HL-60 (cell line): ENCODE data around the gene RIC8B.

ENCODE experiments used
- DNase-seq, 2 experiments: peaks; one replicate each; pipeline ENCODE4 v3.0.0-alpha.2; 2010 to 2020; ENCODE audit warnings: low read depth in 1 of 2, low spot score in 1 of 2
- H3K27ac ChIP-seq: fragments of 250-450 bp; sonication (Bioruptor Pico); replicated peaks from 2 replicates; pipeline ENCODE4 v1.5.1; 2020; ENCODE audit warnings: mild to moderate bottlenecking, moderate library complexity
- H3K27me3 ChIP-seq: fragments of 250-450 bp; sonication (Bioruptor Pico); 2 replicates; pipeline ENCODE4 v1.5.1; 2021; ENCODE audit warnings: mild to moderate bottlenecking, moderate library complexity; ENCODE audit not compliant: insufficient read depth, poor library complexity, severe bottlenecking
- H3K4me3 ChIP-seq: replicated peaks from 2 replicates; pipeline ENCODE4 v1.5.1; 2011; ENCODE audit warnings: mild to moderate bottlenecking, control low read depth, low read length; ENCODE audit not compliant: insufficient read depth
- GABPA ChIP-seq: IDR thresholded peaks from 2 replicates; pipeline ENCODE4 v1.6.1; 2012; ENCODE audit warnings: low read depth
- POLR2AphosphoS5 ChIP-seq: IDR thresholded peaks from 2 replicates; pipeline ENCODE4 v1.6.1; 2012; ENCODE audit warnings: low read depth
- SPI1 ChIP-seq: IDR thresholded peaks from 2 replicates; pipeline ENCODE4 v1.6.1; 2012; ENCODE audit warnings: low read depth, mild to moderate bottlenecking, borderline replicate concordance
- TF ChIP-seq, protein P1 (sequence below): IDR thresholded peaks from one replicate; pipeline ENCODE4 v1.5.1; 2011; ENCODE audit warnings: low read length, control low read depth, inconsistent platforms; ENCODE audit not compliant: insufficient read depth
- TF ChIP-seq, protein P2 (sequence below): IDR thresholded peaks from 2 replicates; pipeline ENCODE4 v1.6.1; 2012; ENCODE audit warnings: low read depth; ENCODE audit not compliant: insufficient replicate concordance

RIC8B gene

DNA sequence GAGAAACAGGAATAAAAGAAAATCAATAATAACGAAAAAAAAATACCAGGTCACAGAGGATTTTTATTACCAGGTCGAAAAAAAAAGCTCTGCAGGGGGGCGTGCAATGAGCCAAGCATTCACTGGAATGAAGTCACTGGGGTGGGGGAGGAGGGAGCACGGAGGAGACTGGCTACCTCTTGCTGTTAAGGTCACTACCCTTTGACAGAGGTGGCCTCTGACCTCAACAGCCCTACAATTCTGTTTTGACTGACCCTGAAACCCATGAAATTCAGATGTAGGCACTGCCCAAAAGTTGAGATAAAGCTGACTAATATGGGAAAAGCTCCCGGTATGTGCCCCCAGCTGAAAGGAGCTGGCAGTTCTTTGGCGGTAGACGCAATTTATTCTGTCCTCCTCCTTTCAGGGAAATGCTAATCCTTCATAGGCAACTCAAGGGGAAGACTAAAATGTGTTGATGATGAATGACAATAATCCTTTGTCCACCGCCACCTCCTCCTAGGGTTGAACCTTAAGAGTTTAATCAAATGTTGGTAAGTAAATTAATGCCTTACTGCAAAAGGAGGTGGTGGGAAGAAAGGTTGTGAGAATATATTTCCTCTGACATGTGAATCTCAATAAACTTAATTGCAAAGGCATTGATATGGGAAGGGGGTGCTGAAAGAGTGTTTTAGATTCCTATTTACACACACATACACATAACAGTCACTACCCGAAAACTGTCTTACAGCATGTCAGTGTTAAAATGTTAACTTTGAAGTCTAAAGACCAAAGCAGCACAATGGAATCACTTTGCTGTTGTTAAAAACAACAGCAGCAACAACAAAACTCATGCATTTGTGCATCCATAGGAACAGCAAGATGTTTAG lies 6.3 kb upstream of the RIC8B start:
- TF ChIP-seq SPI1: no peak
- no peak for TF ChIP-seq POLR2AphosphoS5
- TF ChIP-seq, protein P1, sequence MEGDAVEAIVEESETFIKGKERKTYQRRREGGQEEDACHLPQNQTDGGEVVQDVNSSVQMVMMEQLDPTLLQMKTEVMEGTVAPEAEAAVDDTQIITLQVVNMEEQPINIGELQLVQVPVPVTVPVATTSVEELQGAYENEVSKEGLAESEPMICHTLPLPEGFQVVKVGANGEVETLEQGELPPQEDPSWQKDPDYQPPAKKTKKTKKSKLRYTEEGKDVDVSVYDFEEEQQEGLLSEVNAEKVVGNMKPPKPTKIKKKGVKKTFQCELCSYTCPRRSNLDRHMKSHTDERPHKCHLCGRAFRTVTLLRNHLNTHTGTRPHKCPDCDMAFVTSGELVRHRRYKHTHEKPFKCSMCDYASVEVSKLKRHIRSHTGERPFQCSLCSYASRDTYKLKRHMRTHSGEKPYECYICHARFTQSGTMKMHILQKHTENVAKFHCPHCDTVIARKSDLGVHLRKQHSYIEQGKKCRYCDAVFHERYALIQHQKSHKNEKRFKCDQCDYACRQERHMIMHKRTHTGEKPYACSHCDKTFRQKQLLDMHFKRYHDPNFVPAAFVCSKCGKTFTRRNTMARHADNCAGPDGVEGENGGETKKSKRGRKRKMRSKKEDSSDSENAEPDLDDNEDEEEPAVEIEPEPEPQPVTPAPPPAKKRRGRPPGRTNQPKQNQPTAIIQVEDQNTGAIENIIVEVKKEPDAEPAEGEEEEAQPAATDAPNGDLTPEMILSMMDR: no peak
- TF ChIP-seq, protein P2, sequence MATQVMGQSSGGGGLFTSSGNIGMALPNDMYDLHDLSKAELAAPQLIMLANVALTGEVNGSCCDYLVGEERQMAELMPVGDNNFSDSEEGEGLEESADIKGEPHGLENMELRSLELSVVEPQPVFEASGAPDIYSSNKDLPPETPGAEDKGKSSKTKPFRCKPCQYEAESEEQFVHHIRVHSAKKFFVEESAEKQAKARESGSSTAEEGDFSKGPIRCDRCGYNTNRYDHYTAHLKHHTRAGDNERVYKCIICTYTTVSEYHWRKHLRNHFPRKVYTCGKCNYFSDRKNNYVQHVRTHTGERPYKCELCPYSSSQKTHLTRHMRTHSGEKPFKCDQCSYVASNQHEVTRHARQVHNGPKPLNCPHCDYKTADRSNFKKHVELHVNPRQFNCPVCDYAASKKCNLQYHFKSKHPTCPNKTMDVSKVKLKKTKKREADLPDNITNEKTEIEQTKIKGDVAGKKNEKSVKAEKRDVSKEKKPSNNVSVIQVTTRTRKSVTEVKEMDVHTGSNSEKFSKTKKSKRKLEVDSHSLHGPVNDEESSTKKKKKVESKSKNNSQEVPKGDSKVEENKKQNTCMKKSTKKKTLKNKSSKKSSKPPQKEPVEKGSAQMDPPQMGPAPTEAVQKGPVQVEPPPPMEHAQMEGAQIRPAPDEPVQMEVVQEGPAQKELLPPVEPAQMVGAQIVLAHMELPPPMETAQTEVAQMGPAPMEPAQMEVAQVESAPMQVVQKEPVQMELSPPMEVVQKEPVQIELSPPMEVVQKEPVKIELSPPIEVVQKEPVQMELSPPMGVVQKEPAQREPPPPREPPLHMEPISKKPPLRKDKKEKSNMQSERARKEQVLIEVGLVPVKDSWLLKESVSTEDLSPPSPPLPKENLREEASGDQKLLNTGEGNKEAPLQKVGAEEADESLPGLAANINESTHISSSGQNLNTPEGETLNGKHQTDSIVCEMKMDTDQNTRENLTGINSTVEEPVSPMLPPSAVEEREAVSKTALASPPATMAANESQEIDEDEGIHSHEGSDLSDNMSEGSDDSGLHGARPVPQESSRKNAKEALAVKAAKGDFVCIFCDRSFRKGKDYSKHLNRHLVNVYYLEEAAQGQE: no peak
- TF ChIP-seq GABPA: no peak
- H3K4me3 ChIP-seq: no peak overlapping the region

DNA sequence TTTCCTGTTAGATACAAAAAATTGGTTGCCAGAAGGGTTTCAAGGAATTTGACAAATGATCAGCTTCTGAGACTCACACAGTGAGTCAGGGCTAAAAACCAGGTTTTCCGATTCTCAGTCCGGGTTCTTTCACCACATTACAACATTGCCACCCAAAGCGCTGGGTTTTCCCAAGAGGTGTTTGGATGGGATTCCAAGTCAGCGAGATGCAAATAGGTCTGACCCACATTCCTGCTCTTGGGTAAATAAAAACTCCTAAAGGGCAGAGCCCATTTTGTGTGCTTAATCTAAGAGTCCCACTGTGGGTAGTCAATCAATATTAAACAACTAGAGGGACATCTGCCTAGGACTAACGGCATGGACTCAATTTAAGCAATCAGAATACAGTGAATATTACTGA lies 5.4 kb upstream of the RIC8B start:
- no peak overlapping the region for H3K27ac ChIP-seq
- TF ChIP-seq GABPA: no peak
- TF ChIP-seq, protein P2: no peak
- TF ChIP-seq POLR2AphosphoS5: no peak
- TF ChIP-seq, protein P1: no peak
- TF ChIP-seq SPI1: no peak
- no peak overlapping the region for H3K4me3 ChIP-seq
- no peak for DNase-seq
- H3K27me3 ChIP-seq: no peaks in the 10 kb centered on the region

More for the DNA sequence above, 6.3 kb upstream of the RIC8B start:
- Histone ChIP-seq H3K27ac (no peak overlapping the region), H3K27me3 (no peaks in the 10 kb centered on the region)
- no peak for DNase-seq

DNA sequence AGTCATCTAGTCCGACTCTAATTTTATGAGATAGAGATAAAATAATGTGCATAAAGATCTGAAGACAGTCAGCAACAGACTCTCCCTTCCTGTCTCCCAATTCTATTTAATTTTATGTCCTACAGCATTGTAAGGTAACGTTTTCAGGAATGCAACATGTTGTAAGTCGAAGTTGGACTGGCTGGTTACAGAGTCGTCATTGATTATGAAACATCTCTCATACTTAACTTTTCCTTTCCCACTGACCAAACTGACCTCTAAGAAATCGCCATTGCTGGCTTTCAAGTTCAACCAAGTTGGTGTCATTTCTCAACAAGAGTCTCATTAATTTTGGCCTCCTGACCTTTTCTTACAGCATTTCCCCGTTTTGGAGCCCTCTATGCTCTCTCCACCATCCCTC lies 4.9 kb upstream of the RIC8B start:
- TF ChIP-seq, protein P1: no peak
- TF ChIP-seq, protein P2: no peak
- TF ChIP-seq SPI1 (no peak), GABPA (no peak), POLR2AphosphoS5 (no peak)

More for the DNA sequence above, 4.9 kb upstream of the RIC8B start:
- H3K27ac ChIP-seq: no peak overlapping the region
- no peak for DNase-seq
- H3K4me3 ChIP-seq: no peak overlapping the region
- no peaks in the 10 kb centered on the region for H3K27me3 ChIP-seq
